ENCODE results near the gene MPI.
"Not testable (repeated sequence)": the region's sequence is repeated elsewhere in the genome, so short reads cannot be mapped to it uniquely, and the experiment has no call there.

Gene MPI

GRCh38 chr15:74882528-74882927, 7.3 kb upstream of the MPI start:
- no peaks in the 10 kb centered on the region for H3K36me3 ChIP-seq (ENCODE audit: control insufficient read depth in 2 of 2, insufficient read depth in 1 of 2, low read length in 2 of 2)
- no peaks in the 10 kb centered on the region for H3K4me1 ChIP-seq (ENCODE audit: control insufficient read depth, insufficient read depth, low read length)
- POLR2A ChIA-PET = interaction anchor here (1.5 to 2.0 kb wide), 2 partner anchors 11 to 12 kb away, joined by 4 to 5 read pairs; no protein-coding TSS in a partner anchor
- CTCF ChIA-PET = interaction anchor here (0.6 to 2.0 kb wide), 4 partner anchors 9 to 68 kb away, joined by 3 to 9 read pairs (median 4); partner anchors contain the start of gene SCAMP2
- no peak overlapping the region for H3K4me3 ChIP-seq (ENCODE audit: low read depth, low read length)
- H3K27ac ChIP-seq (ENCODE audit: extremely low read depth, low read depth, low read length) = no peak overlapping the region
- TF ChIP-seq, protein P1, sequence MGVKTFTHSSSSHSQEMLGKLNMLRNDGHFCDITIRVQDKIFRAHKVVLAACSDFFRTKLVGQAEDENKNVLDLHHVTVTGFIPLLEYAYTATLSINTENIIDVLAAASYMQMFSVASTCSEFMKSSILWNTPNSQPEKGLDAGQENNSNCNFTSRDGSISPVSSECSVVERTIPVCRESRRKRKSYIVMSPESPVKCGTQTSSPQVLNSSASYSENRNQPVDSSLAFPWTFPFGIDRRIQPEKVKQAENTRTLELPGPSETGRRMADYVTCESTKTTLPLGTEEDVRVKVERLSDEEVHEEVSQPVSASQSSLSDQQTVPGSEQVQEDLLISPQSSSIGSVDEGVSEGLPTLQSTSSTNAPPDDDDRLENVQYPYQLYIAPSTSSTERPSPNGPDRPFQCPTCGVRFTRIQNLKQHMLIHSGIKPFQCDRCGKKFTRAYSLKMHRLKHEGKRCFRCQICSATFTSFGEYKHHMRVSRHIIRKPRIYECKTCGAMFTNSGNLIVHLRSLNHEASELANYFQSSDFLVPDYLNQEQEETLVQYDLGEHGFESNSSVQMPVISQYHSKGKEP (tag by site-specific recombination; IDR thresholded peaks at IDR 0.05) = no peak
- TF ChIP-seq SETDB1 (IDR thresholded peaks at IDR 0.05; ENCODE audit: insufficient read length, low read length) (peak; percentile 56), TRIM28 (IDR thresholded peaks at IDR 0.05; ENCODE audit: borderline replicate concordance, low read length) (peak; percentile 64; the same call in 1 of the 2 replicates)
- H3K9me3 ChIP-seq (ENCODE audit: control insufficient read depth, insufficient read depth, low read depth, low read length) = no peaks in the 10 kb centered on the region

DNA sequence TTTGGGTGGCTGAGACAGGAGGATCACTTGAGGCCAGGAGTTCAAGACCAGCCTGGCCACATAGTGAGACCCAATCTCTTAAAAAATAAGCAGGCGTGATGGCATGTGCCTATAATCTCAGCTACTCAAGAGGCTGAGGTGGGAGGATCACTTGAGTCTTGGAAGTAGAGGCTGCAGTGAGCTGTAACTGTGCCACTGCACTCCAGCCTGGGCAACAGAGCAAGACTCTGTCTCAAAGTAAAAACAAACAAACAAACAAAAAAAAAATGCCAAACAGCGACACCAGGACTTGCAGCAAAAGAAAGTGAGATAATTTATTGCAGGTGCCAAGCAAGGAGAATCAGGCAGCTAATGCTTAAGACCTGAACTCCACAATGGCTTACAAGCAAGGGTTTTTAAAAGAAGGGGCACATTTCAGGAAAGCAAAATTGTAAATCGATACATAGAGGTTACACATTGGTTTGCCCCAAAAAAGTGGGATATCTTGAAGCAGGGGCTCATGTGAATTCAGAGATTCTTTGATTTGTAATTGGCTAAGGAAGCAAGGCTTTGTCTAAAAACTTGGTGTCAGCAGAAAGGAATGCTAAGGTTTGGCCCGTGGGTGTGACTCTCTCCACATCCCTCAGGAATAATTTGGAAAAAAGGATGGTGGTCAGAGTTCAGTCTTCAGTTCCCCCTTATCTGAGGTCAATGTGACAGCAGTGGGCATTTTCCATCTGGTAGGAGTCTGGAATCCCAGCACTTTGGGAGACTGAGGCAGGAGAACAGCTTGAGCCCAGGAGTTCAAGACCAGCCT, 5.2 kb upstream of the MPI start:
- no peaks in the 10 kb centered on the region for H3K36me3 ChIP-seq (ENCODE audit: control insufficient read depth in 2 of 2, insufficient read depth in 1 of 2, low read length in 2 of 2)
- ChIA-PET CTCF (interaction anchor here (0.6 to 2.0 kb wide), 5 partner anchors 17 to 525 kb away, joined by 3 to 9 read pairs (median 4); no protein-coding TSS in a partner anchor), POLR2A (interaction anchor here (1.4 to 1.8 kb wide), 2 partner anchors 11 to 17 kb away, joined by 4 to 7 read pairs; partner anchors contain the start of gene SCAMP2)
- no peaks in the 10 kb centered on the region for H3K9me3 ChIP-seq (ENCODE audit: control insufficient read depth, insufficient read depth, low read depth, low read length)
- H3K4me1 ChIP-seq (ENCODE audit: control insufficient read depth, insufficient read depth, low read length) = peaks cover 4% of the 10 kb centered on the region; the same call in 1 of the 2 replicates
- no peak overlapping the region for H3K4me3 ChIP-seq (ENCODE audit: low read depth, low read length)
- TF ChIP-seq EGR2 (tag by site-specific recombination; IDR thresholded peaks at IDR 0.05; ENCODE audit: low read depth) = peak; percentile 21; the same call in 1 of the 2 replicates
- TF ChIP-seq, protein P2, sequence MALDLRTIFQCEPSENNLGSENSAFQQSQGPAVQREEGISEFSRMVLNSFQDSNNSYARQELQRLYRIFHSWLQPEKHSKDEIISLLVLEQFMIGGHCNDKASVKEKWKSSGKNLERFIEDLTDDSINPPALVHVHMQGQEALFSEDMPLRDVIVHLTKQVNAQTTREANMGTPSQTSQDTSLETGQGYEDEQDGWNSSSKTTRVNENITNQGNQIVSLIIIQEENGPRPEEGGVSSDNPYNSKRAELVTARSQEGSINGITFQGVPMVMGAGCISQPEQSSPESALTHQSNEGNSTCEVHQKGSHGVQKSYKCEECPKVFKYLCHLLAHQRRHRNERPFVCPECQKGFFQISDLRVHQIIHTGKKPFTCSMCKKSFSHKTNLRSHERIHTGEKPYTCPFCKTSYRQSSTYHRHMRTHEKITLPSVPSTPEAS (tag by site-specific recombination; IDR thresholded peaks at IDR 0.05) = no peak
- TF ChIP-seq ZFHX2 (tag by site-specific recombination; conservative IDR thresholded peaks at IDR 0.05) = peak; percentile 54
- TF ChIP-seq ZNF121 (tag by site-specific recombination; IDR thresholded peaks at IDR 0.05) = peak; percentile 89
- no peak overlapping the region for H3K27ac ChIP-seq (ENCODE audit: extremely low read depth, low read depth, low read length)

- Histone ChIP-seq H3K9me3 (ENCODE audit: control insufficient read depth, insufficient read depth, low read depth, low read length) (no peaks in the 10 kb centered on the region), H3K4me3 (ENCODE audit: low read depth, low read length) (no peak overlapping the region), H3K4me1 (ENCODE audit: control insufficient read depth, insufficient read depth, low read length) (peaks cover 4% of the 10 kb centered on the region; the same call in 1 of the 2 replicates), H3K36me3 (ENCODE audit: control insufficient read depth in 2 of 2, insufficient read depth in 1 of 2, low read length in 2 of 2) (no peaks in the 10 kb centered on the region), H3K27ac (ENCODE audit: extremely low read depth, low read depth, low read length) (no peak overlapping the region)
- peak; percentile 95 for TF ChIP-seq ZNF121 (tag by site-specific recombination; IDR thresholded peaks at IDR 0.05)
- TF ChIP-seq ZNF510 (tag by site-specific recombination; IDR thresholded peaks at IDR 0.05; ENCODE audit: insufficient replicate concordance) = no peak
- ChIA-PET POLR2A (no interaction called here), CTCF (interaction anchor here (1.8 kb wide), 1 partner anchor 50 kb away, joined by 4 read pairs; no protein-coding TSS in a partner anchor)
Measured at GRCh38 chr15:74885461-74885860, 4.4 kb upstream of the MPI start.

- H3K36me3 ChIP-seq (ENCODE audit: control insufficient read depth in 2 of 2, insufficient read depth in 1 of 2, low read length in 2 of 2) = peaks cover 10 to 18% of the 10 kb centered on the region in 2 experiments; a peak in 2 of 3 replicates
- TF ChIP-seq, protein P3, sequence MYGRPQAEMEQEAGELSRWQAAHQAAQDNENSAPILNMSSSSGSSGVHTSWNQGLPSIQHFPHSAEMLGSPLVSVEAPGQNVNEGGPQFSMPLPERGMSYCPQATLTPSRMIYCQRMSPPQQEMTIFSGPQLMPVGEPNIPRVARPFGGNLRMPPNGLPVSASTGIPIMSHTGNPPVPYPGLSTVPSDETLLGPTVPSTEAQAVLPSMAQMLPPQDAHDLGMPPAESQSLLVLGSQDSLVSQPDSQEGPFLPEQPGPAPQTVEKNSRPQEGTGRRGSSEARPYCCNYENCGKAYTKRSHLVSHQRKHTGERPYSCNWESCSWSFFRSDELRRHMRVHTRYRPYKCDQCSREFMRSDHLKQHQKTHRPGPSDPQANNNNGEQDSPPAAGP (tag by site-specific recombination; IDR thresholded peaks at IDR 0.05) = peak; percentile 74; the same call in 1 of the 2 replicates
- peak; percentile 67 for TF ChIP-seq WT1 (tag by site-specific recombination; IDR thresholded peaks at IDR 0.05)
- TF ChIP-seq ZNF600 (tag by site-specific recombination; IDR thresholded peaks at IDR 0.05) = 0 out of 2 replicates have a peak, but pooled peaks have one; percentile 11
- POLR2A ChIA-PET = interaction anchor here (0.5 to 2.8 kb wide), 2 partner anchors 19 to 25 kb away, joined by 3 to 25 read pairs; partner anchors contain the start of gene FAM219B
- not testable (repeated sequence) for H3K27ac ChIP-seq (ENCODE audit: extremely low read depth, low read depth, low read length); H3K4me1 ChIP-seq (ENCODE audit: control insufficient read depth, insufficient read depth, low read length); H3K9me3 ChIP-seq (ENCODE audit: control insufficient read depth, insufficient read depth, low read depth, low read length); H3K4me3 ChIP-seq (ENCODE audit: low read depth, low read length)
- CTCF ChIA-PET = interaction anchor here (0.7 kb wide), 1 partner anchor 15 kb away, joined by 3 read pairs; no protein-coding TSS in a partner anchor
Measured at GRCh38 chr15:74887537-74888193, 2.2 kb upstream of the MPI start.

Data from HEK293 (cell line).